GM12875 (cell line): ENCODE results near the gene RGS7.
"Not testable (repeated sequence)": the region's sequence is repeated elsewhere in the genome, so short reads cannot be mapped to it uniquely, and the experiment has no call there.

ENCODE experiments used
- H3K4me3 ChIP-seq: one replicate; pipeline ENCODE4 v1.5.1; 2011; ENCODE audit warnings: low read depth, low read length, control low read depth
- TF ChIP-seq, protein P1 (sequence below): IDR thresholded peaks from 2 replicates; pipeline ENCODE4 v1.5.1; 2011; ENCODE audit warnings: low read depth, mild to moderate bottlenecking, control low read depth, inconsistent platforms, low read length, moderate library complexity, borderline replicate concordance; ENCODE audit not compliant: insufficient read depth

Gene RGS7

DNA sequence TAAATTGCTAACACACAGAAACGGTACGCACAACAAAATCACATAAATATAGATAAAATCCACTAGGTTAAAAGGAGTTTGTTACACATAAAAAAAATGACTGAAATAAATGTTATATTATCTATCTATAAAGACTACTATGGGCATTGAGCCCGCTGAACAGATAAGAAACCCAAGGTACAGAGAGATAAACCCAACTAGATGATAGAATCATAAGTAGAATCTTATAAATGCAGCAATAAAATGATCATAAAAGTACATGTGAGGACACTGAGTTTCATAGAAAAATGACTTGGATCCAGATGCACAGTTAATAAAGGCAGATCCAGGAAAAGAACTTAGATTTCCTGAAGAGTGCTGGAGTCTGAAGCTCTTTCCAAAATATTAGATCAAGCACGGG, 128.7 kb downstream of the RGS7 start:
- TF ChIP-seq, protein P1, sequence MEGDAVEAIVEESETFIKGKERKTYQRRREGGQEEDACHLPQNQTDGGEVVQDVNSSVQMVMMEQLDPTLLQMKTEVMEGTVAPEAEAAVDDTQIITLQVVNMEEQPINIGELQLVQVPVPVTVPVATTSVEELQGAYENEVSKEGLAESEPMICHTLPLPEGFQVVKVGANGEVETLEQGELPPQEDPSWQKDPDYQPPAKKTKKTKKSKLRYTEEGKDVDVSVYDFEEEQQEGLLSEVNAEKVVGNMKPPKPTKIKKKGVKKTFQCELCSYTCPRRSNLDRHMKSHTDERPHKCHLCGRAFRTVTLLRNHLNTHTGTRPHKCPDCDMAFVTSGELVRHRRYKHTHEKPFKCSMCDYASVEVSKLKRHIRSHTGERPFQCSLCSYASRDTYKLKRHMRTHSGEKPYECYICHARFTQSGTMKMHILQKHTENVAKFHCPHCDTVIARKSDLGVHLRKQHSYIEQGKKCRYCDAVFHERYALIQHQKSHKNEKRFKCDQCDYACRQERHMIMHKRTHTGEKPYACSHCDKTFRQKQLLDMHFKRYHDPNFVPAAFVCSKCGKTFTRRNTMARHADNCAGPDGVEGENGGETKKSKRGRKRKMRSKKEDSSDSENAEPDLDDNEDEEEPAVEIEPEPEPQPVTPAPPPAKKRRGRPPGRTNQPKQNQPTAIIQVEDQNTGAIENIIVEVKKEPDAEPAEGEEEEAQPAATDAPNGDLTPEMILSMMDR, result no peak
- H3K4me3 ChIP-seq, result no peak overlapping the region

DNA sequence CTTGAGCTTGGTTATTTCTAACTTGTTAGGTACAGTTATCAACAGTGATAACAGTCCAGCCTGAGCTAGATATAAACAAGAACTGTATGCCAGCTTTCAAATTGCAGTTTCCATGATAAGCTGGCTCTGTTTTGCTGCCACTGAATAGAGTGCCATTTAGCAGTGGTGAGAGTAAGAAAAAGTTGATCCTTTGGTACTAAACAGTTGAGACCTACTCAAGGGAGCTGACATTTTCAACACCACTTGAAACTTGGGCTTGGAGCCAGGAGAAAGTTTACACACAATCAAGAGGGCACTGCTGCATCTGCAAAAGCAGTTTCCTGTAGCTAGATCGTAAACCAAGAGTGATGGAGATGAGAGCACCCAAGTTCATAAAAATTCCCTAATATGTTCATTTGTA, 131.3 kb downstream of the RGS7 start:
- TF ChIP-seq, protein P1, result no peak
- no peak overlapping the region for H3K4me3 ChIP-seq

DNA sequence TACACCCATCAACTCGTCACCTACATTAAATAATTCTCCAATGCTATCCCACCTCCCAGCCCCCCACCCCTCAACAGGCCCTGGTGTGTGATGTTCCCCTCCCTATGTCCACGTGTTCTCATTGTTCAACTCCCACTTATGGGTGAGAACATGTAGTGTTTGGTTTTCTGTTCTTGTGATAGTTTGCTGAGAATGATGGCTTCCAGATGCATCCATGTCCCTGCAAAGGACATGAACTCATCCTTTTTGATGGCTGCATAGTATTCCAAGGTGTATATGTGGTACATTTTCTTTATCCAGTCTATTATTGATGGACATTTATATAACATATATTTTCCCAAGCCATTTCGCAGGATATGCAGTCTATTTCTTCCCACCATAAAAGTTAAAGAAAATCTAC, 132.8 kb downstream of the RGS7 start:
- not testable (repeated sequence) for H3K4me3 ChIP-seq

DNA sequence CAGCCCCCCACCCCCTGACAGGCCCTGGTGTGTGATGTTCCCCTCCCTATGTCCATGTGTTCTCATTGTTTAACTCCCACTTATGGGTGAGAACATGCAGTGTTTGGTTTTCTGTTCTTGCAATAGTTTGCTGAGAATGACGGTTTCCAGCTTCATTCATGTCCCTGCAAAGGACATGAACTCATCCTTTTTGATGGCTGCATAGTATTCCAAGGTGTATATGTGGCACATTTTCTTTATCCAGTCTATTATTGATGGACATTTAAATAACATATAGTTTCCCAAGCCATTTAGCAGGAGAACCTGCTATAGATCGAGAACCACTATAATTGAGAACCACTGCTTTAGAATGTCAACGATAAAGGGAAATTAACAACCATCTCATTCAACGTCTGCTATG, 134.2 kb downstream of the RGS7 start:
- H3K4me3 ChIP-seq, result not testable (repeated sequence)

DNA sequence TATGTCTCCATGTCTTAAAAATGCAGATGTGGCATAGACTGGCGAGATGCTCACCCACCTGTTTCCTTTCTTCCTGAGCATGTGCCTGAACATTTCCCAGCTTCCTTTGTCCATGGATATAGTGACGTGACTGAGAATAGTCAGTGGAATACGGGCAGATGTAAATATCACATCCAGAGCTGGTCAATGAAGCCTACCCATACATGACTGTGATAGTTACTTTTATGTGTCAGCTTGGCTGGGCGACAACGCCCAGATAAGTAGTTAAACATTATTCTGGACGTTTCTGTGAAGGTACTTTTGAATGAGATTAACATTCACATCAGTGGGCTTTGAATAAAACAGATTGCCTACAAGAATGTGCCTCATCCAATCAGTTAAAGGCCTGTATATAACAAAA, 135.7 kb downstream of the RGS7 start:
- no peak overlapping the region for H3K4me3 ChIP-seq
- TF ChIP-seq, protein P1, result no peak

DNA sequence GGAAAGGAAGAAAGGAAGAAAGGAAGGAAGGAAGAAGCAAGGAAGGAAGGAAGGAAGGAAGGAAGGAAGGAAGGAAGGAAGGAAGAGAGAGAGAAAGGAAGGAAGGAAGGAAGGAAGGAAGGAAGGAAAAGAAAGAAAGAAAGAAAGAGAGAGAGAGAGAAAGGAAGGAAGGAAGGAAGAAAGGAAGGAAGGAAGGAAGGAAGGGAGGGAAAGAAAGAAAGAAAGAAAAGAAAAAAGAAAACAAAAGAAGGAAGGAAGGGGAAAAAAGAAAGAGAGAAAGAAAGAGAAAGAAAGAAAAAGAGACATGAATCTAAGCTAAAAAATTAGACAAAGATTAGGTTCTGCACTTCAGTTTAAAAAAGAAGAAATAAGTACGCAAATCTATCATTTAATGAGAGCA, 136.1 kb downstream of the RGS7 start:
- not testable (repeated sequence) for H3K4me3 ChIP-seq

DNA sequence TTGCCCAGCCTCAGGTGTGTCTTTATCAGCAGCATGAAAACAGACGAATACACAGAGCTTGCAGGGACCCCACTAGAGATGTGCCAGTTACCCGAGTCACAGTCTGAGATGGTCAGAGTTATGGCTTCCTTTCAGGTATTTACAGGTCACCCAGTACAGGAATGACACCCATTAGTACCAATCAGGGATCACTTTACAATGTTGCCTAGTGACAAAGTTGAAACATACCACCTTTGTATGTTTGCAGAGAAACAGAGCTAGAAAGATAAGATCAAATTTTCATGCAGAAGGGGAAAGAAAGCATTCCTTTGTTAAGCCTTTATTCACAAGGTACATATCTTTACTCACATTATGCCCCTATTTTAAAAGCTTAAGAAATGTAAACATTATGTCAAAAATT, 137.6 kb downstream of the RGS7 start:
- TF ChIP-seq, protein P1, result no peak

DNA sequence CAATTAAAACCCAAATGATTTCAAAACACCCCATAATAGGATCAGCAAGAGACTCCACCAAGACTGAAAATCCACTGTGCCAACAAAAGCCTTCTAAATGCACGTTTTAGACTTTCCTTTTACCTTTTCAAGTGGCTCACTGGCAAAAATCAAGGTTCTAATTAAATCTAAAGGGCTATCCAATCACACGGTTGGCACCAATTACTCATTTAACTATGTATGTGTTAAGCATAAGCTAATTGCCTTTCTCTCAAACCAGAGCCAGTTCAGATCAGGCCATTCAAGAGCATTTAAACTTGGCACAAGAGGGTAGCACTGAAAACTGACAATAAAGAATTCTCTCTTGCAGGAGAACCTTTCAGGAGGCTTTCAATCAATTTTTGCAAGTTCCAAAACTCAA, 139.5 kb downstream of the RGS7 start:
- H3K4me3 ChIP-seq, result no peak overlapping the region
- TF ChIP-seq, protein P1, result no peak

More for the DNA sequence above, 137.6 kb downstream of the RGS7 start:
- H3K4me3 ChIP-seq, result no peak overlapping the region

DNA sequence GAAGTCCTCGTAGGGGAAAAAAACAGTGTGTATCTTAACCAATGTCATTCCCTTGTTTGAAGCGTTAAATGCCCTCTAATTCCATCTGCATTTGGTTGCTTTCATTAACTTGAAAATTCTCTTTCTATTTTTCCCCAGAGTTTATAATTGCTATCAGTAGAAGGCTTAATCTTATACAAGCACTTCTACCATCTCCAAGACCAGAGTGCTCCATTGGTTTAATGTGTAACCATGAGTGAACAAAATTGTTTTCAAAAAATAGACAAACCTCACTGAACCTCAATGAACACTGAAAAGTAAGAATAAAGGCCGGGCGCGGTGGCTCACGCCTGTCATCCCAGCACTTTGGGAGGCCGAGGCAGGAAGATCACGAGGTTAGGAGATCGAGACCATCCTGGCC, 141.3 kb downstream of the RGS7 start:
- H3K4me3 ChIP-seq, result no peak overlapping the region
- TF ChIP-seq, protein P1, result no peak
